GM18868 (cell line): ENCODE results near the gene IKZF4.
"Not testable (repeated sequence)": the region's sequence is repeated elsewhere in the genome, so short reads cannot be mapped to it uniquely, and the experiment has no call there.

Source experiments
- ATAC-seq: cut with Tn5 transposase; IDR thresholded peaks from one replicate; pipeline ENCODE4 v1.9.1; 2021; ENCODE audit warnings: mild to moderate bottlenecking, moderate library complexity; ENCODE audit not compliant: unreplicated experiment

Gene IKZF4

GRCh38 chr12:56020423-56021184, at the start of gene IKZF4:
IKZF4 (plus strand) TSS chr12:56021043; CDS start chr12:56021494, 451 bp downstream.
- ATAC-seq = no peak

DNA sequence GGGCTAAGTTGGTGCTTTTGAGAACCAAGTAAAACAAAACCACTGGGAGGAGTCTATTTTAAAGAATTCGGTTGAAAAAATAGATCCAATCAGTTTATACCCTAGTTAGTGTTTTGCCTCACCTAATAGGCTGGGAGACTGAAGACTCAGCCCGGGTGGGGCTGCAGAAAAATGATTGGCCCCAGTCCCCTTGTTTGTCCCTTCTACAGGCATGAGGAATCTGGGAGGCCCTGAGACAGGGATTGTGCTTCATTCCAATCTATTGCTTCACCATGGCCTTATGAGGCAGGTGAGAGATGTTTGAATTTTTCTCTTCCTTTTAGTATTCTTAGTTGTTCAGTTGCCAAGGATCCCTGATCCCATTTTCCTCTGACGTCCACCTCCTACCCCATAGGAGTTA, 48.8 kb upstream of the IKZF4 start:
- ATAC-seq = no peak

DNA sequence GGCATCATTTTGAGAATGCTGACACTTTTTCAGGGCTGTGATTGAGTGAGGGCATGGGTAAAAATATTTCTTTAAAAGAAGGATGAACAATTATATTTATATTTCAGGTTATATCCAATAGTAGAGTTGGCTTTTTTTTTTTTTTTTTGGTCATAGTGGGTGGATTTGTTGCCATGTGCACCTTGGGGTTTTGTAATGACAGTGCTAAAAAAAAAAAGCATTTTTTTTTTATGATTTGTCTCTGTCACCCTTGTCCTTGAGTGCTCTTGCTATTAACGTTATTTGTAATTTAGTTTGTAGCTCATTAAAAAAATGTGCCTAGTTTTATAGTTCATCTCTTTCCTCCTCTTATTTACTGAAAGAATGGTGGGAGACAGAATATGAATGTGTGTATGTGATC, 48.4 kb upstream of the IKZF4 start:
- no peak for ATAC-seq

DNA sequence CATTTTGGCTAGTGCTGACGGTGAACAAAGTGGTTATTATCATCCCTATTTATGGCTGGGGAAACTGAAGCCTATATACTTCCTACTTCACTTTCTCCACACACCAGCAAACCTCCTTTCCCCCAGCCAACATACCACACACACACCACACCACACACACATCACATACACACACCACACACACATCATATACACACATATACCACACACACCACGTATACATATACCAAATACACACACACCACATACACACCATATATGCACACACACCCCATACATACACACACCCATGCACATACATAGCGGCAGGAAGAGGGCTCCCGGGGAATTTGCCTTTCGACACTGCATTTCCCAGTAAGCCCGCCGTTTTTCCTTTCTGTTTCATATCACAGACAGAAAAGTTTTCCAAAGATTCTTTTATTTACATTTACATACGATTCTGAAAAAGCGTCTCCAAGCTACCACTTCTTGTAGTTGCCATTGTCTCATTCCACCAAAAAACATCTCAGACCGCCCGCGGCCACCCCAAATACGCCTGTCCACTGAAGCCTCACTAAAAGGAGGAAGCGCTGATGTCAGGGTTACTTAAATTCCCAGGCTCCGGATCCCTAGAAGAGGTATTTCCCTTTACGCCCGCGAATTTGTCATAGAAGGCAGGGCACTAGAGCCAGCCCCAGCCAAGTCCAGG, 47.8 kb upstream of the IKZF4 start:
- ATAC-seq = no peak

GRCh38 chr12:55973599-55974307, 47.1 kb upstream of the IKZF4 start, which contains the start of gene RAB5B:
RAB5B (plus strand) TSS chr12:55974078; CDS start chr12:55986961, 12,883 bp downstream.
- ATAC-seq = peak; percentile 91

DNA sequence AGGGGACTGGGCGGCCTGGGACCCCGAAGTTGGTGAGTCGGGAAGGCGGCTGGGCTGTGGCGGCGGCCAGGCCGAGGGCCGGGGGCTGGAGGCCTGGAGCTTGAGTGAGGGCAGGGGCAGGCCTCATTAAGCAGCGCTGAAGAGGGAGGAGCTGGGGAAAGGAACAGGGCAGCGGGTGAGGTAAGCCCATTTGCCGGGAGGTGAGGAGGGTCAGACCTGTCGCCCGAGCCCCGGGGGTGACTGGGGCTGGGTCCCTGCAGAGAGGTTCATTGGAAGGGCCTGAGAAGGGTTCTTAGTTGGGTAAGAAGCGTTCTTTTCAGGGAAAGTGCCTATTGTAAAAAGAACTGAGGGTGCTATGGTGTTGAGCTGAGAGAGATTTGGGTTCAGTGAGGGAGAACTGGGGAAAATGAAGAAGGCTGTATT, 46.5 kb upstream of the IKZF4 start:
- ATAC-seq = peak; percentile 10

DNA sequence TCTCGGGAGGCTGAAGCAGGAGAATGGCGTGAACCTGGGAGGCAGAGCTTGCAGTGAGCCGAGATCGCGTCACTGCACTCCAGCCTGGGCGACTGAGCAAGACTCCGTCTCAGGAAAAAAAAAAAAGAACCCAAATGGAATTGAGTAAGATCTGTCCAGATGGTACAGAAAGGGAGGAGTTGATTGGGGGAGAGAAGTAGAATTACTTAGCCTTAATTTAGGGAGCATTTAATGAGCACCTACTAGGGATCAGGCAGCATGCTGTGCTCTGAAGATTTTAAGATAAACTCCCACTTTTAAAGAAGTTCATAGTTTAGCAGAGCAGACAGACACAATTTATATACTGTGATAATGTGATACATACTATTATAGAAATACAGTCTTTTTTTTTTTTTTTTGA, 42.5 kb upstream of the IKZF4 start:
- no peak for ATAC-seq

- no peak for ATAC-seq
Measured at GRCh38 chr12:55979069-55979468, 41.8 kb upstream of the IKZF4 start.

DNA sequence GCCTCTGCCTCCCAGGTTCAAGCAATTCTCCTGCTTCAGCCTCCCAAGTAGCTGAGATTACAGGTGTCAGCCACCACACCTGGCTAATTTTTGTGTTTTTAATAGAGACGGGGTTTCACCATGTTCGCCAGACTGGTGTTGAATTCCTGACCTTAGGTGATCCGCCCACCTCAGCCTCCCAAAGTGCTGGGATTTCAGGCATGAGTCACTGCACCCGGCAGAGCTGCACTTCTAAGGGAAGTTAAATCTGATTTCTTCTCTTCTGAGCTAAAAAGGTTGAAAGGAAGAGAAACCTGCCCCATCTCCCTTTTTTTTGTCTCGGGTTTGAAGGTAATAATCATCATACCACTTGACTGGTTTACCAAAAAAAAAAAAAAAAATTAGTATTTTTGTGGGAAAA, 39.0 kb upstream of the IKZF4 start:
- not testable (repeated sequence) for ATAC-seq

DNA sequence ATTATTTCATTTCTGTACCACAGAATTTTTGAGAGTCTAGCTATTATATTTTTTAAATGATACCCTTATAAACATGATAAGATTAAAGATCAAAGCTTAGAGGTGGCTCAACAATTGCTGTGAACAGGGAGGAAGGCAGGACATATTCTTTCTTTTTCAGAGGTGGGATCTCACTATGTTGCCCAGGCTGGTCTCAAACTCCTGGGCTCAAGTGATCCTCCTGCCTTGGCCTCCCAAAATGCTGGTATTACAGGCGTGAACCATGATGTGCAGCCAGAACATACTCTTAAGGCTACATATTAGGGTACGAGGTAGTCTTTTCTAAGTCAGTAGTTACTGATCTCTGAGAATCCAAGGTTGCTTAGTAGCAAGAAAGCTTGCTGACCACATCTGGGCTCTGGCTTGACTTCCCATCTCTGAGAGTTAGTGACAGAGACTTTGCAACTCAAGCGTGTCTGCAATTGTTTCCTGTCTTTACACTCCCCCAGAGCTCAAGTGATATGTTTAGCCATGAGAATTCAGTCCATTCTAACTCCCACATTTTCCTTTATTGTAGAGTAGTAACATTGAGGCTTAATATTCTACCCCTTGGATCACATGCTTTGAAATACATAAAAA, 38.4 kb upstream of the IKZF4 start:
- peak; percentile 91 for ATAC-seq

DNA sequence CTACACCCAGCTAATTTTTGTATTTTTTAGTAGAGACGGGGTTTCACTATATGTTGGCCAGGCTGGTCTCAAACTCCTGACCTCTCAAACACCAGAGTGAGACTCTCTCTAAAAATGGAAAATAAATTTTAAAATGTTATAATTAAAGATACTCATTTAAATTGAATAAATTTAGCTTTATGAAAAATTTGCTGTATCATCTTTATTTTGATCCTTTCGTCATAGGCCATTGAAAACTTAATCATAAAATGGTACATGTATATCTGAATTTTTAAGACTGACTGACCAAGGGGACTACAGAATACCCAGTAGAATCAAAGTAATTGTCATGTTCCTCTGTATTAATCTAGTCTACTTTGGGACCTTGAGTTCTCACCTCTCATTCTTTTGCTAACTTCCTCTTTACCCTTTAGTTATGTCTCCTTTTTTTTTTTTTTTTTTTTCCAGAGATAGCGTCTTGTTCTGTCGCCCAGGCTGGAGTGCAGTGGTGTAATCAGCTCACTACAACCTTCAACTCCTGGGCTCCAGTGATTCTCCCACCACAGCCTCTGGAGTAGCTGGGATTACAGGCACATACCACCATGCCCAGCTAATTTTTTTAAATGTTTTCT, 37.5 kb upstream of the IKZF4 start:
- no peak for ATAC-seq

GRCh38 chr12:55984861-55985260, 36.0 kb upstream of the IKZF4 start:
- no peak for ATAC-seq

GRCh38 chr12:55985341-55985740, 35.5 kb upstream of the IKZF4 start:
- ATAC-seq = no peak

DNA sequence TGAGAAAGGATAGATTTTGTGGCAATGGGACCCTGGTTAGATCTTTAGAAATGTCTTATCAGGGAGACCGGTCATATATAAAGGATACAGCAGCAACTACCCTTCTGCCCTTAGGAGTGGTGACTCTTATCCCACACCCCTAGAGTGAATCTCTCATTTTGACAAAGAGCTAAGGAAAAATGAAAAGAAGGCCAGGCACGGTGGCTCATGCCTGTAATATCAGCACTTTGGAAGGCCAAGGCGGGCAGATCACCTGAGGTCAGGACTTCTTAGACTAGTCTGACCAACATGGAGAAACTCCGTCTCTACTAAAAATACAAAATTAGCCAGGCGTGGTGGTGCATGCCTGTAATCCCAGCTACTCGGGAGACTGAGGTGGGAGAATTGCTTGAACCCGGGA, 34.9 kb upstream of the IKZF4 start:
- ATAC-seq = not testable (repeated sequence)

- ATAC-seq = no peak
Measured at GRCh38 chr12:55991110-55991509, 29.7 kb upstream of the IKZF4 start.

- no peak for ATAC-seq
Measured at GRCh38 chr12:55993230-55993853, 27.5 kb upstream of the IKZF4 start.

- no peak for ATAC-seq
Measured at GRCh38 chr12:55995366-55995765, 25.5 kb upstream of the IKZF4 start.

- no peak for ATAC-seq
Measured at GRCh38 chr12:55996201-55996714, 24.6 kb upstream of the IKZF4 start.

DNA sequence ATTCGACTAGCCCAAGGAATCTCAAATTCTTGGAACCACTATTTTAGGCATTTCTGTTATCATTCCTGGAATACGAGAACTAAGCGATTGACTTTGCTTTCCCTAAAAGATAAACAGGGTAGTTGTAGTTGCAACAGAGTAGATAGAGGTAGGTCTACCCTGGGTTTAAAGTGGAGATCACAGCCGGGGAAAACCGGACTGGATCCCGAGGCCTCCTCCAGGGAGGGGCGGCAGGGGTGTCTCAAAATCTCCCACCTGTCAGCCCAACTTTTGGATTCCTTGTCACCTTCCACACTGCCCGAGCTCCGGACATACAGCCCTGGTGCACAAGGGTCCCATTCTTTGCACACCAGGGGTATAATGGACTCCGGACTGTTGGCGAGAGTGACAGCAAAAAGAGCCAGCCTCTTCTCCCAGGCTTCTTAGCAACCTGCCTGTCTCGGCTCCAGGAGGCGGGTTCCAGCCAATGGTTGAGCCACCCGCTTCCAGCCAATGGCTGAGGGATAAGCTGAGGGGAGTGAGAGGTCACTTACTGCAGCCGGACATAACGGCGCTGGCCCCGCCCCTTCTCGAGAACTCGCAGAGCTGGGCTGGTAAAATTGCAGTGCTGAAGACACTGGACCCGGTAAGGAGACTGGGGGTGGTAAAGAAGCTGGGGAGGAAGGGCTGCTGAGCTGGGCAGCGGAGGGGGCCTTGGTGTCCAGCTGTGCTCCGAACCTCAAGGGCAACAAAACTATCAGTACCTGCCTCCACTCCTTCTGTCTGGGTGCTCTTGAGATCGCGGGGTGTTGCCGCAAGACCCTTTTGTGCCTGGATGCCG, 23.9 kb upstream of the IKZF4 start, which contains the start of gene SUOX:
Gene SUOX, plus strand, starts transcription at position 562 of the 820 bp plus-strand sequence. CDS start 4,946 bp downstream, outside the sequence.
- peak; percentile 99 for ATAC-seq
